GM21717 (cell line): ENCODE measurements around the gene XPOT.
"Not testable (repeated sequence)": the region's sequence is repeated elsewhere in the genome, so short reads cannot be mapped to it uniquely, and the experiment has no call there.

Experiments used
- ATAC-seq: cut with Tn5 transposase; IDR thresholded peaks from one replicate; pipeline ENCODE4 v1.9.1; 2021; ENCODE audit warnings: mild to moderate bottlenecking, moderate library complexity; ENCODE audit not compliant: unreplicated experiment

XPOT gene, protein sequence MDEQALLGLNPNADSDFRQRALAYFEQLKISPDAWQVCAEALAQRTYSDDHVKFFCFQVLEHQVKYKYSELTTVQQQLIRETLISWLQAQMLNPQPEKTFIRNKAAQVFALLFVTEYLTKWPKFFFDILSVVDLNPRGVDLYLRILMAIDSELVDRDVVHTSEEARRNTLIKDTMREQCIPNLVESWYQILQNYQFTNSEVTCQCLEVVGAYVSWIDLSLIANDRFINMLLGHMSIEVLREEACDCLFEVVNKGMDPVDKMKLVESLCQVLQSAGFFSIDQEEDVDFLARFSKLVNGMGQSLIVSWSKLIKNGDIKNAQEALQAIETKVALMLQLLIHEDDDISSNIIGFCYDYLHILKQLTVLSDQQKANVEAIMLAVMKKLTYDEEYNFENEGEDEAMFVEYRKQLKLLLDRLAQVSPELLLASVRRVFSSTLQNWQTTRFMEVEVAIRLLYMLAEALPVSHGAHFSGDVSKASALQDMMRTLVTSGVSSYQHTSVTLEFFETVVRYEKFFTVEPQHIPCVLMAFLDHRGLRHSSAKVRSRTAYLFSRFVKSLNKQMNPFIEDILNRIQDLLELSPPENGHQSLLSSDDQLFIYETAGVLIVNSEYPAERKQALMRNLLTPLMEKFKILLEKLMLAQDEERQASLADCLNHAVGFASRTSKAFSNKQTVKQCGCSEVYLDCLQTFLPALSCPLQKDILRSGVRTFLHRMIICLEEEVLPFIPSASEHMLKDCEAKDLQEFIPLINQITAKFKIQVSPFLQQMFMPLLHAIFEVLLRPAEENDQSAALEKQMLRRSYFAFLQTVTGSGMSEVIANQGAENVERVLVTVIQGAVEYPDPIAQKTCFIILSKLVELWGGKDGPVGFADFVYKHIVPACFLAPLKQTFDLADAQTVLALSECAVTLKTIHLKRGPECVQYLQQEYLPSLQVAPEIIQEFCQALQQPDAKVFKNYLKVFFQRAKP

DNA sequence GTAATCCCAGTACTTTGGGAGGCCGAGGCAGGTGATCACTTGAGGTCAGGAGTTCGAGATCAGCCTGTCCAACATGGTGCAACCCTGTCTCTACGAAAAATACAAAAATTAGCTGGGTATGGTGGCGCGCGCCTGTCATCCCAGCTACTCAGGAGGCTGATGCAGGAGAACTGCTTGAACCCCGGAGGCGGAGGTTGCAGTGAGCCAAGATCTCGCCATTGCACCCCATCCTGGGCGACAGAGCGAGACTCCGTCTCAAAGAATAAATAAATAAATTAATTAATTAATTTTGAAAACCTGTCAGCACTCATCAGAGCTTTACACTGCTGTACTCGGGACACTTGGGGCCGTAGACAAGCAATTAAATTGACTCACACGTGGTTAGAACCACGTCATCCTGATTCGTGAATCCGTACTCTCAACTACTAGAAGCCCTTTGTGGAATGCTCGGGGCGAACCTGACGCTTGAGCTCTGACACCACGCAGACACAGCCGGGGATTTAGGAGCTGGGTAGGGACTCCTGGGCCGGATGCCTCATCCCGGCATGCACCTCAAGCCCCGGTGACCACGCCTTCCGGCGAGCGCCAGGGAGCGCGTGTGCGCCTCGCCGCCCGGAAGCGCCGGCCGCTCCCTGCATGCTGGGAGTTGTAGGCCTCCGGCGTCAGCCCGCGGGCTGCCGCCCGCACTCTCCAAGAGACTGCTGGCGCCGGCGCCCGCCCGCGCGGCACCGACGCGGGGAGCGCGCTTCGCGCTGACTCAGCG is at the start of gene XPOT:
TSS of gene XPOT (plus strand) at position 686 of the 763 bp plus-strand sequence. CDS start 5,644 bp downstream, outside the sequence.
- peak; percentile 96 for ATAC-seq

DNA sequence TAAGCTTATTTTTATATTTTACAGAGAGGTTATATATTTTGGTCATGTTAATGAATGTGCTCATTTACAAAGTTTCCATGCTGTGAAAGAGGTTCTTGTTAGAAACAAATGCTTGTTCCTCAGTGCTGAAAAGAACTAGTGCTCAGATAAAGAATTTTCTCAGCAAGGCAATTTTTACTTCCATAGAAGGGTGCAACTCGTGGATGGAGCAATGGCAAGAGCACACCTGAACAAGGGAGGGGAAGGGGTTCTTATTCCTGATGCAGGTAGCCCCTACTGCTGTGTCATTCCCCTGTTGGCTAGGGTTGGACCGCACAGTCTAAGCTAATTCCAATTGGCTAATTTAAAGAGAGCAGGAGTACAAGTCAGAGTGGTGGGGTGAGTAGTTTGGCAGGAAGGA is 48.0 kb upstream of the XPOT start:
- ATAC-seq: not testable (repeated sequence)

DNA sequence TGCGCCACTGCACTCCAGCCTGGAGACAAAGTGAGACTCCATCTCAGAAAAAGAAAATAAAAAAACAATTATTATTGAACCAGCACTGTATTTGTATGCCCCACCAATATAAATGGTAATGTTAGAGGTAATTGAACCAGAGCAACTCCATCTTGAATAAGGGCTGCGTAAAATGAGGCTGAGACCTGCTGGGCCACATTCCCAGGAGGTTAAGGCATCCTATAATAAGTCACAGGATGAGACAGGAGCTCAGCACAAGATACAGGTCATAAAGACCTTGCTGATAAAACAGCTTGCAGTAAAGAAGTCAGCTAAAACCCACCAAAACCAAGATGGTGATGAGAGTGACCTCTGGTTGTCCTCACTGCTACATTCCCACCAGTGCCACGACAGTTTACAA is 43.0 kb upstream of the XPOT start:
- not testable (repeated sequence) for ATAC-seq

DNA sequence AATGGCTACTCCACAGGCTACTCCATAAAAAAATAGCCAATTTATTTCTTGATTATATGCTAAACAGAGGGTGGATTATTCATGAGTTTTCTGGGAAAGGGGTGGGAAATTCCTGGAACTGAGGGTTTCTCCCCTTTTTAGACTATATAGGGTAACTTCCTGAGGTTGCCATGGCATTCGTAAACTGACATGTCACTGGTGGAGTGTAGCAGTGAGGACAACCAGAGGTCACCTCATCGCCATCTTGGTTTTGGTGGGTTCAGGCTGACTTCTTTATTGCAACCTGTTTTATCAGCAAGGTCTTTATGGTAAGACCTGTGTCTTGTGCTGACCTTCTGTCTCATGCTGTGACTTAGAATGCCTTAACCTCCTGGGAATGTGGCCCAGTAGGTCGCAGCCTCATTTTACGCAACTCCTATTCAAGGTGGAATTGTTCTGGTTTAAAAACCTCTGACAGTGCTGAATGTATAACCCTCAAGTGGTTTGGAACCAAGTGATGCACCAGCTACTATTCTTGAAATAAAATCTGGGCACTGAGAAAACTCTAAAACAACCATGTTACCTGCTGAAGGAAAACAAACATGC is 41.4 kb upstream of the XPOT start:
- ATAC-seq: no peak

DNA sequence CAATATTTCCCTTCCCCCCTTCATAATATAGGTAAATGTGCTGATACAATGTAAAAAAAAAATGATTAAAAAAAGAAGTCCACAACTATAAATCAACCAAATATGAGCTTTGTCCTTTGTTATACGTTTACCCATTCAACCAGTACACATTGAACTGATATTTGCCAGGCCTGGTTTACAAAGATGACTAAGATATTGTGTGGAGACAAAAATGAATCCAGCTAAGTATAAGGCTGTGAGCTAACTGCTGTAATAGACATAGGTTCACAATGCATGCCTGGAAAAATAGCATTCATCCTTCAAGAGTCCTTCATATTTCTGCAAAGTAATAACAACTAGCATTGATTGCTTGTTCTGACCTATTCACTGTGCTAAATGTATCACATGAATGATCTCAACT is 20.5 kb upstream of the XPOT start:
- no peak for ATAC-seq

DNA sequence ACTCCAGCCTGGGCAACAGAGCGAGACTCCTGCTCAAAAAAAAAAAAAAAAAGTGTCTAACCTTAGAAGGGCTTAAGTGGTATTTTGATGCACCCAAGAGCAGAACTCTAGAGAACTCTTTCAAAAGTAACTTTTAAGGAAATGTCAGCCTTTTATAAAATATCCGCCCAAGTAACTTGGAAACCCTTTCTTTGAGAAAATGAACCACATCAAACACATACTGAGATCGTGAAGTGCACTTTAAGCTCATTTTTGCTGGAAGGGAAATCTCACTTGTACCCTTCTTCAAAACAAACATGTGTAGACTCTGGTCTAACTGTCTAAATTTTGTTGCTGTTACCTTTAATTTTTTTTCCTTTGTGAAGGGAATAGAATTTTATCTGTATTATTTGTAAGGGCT is 19.2 kb upstream of the XPOT start:
- ATAC-seq: no peak

DNA sequence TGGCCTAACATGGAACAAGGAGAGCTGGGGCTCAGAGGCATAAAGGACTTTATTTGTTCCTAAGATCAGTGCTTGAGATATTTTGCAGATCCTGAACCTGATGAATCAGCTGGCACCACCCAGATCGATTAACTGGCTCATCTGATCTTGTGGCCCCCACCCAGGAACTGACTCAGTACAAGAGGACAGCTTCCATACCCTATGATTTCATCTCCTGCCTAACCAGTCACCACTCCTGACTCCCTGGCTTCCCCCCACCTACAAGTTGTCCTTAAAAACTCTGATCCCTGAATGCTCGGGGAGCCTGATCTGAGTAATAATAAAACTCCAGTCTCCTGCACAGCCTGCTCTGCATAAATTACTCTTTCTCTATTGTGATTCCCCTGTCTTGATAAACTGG is 18.7 kb upstream of the XPOT start:
- no peak for ATAC-seq

DNA sequence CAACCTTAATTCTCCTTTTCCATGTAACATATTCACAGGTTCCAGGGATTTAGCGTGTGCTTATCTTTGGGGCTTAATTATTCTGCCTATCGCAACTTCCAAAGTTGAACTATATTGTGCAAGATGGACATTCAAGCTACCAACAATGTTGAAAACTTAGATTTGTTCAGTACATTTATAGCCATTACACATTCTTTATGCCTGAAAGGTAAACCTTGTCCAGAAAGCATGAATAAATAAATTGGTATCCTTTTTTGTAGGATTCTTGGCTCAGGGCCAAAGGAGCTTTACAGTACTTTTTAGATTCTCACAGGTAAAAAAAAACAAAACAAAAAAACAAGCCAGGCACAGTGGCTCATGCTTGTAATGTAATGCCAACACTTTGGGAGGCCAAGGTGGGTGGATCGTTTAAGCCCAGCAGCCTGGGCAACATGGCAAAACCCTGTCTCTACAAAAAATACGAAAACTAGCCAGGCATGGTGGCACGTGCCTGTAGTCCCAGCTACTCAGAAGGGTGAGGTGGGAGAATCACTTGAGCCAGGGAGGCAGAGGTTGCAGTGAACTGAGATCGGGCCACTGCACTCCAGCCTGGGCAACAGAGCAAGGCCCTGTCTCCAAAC is 16.9 kb upstream of the XPOT start:
- ATAC-seq: no peak

DNA sequence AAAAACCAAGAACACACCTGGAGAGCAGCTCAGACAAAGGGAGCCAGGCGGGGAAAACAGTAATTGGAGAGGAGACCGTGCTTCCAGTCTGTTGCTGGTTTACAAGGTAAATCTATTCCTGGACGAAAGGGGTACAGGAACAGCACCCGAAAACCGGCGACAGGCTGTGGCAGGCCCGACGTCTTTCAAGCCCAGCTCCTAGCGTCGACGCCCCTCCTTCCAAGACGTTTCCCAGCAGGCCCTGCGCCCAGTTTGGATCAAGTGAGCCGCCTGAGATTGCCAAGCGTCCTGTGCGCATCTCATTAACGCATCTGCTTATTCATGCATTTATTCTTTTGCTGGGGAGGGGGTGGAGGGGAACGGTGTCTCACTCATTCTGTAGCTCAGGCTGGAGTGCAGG is 15.0 kb upstream of the XPOT start:
- no peak for ATAC-seq

DNA sequence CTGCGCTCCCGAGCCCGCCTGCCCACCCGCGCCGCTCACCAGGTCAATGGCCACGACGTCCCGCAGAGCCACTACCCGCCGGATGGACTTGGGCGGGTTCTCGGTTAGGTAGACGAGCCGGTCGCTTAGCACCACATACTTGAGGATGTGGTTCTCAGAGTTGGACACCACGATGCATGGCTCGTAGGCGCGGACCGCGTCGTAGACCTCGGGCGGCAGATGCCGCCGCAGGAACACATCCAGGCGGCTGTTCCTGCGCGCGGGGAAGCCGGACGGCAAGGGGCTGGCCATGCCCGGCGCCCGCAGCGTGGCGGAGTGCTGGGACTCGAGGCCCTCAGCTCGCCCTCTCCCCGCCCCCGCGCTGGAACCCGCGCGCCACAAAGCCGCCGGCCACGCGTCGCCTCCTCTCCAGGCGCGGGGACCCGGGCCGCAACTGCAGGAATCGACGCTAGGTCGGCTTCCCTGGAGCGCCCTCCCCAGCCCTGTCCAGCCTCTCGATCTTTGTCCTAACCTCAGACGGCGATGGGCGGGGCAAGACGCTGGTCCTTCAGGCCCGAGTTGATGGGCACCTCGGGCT is 13.8 kb upstream of the XPOT start, which contains the start of gene C12orf56:
TSS of gene C12orf56 (minus strand) at position 484 of the 577 bp plus-strand sequence. CDS start at position 291, 193 bp downstream.
- no peak for ATAC-seq

DNA sequence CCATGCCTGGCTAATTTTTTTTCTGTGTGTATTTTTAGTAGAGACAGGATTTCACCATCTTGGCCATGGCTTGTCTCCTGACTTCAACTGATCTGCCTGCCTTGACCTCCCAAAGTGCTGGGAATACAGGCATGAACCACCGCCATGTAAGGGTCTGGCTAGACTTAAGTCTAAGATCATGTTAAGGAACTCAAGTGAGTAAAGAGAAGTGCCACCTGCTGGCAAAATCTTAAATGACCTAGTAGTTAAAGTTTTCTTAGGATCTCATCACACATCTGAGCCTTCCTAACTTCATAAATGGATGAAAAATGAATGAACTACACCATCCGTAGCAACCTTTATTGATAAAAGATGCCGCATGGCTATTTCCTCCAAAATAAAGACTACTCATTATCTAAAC is 12.0 kb upstream of the XPOT start:
- ATAC-seq: peak; percentile 74

DNA sequence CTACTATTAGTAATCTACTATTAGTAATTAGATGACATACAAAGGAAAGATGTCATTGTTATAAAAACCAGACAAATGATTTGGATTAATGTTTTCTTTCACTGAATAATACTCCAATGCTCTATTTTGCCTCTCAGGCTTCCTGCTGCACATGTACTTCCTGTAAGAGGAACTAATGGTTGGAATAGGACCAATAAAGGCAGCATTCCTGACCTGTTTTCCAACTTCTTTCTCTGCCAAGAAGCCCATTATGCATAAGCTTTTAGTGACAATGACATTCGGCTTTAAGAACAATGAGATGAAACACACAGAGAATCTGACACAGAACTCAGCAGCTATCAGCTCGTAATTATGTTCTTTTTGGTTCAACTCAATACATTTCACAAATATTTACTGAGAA is 8.5 kb upstream of the XPOT start:
- no peak for ATAC-seq

DNA sequence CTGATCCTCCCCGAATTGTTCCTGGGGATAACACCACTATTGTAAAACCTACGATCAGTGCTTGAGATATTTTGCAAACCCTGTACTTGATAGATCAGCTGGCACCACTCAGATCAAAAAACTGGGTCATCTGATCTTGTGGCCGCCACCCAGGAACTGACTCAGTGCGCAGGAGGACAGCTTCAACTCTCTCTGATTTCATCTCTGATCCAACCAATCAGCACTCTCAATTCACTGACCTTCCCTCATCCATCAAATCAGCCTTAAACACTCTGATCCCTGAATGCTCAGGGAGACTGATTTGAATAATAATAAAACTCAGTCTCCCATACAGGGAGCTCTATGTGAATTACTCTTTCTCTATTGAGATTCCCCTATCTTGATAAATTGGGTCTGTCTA is 4.2 kb upstream of the XPOT start:
- ATAC-seq: no peak

DNA sequence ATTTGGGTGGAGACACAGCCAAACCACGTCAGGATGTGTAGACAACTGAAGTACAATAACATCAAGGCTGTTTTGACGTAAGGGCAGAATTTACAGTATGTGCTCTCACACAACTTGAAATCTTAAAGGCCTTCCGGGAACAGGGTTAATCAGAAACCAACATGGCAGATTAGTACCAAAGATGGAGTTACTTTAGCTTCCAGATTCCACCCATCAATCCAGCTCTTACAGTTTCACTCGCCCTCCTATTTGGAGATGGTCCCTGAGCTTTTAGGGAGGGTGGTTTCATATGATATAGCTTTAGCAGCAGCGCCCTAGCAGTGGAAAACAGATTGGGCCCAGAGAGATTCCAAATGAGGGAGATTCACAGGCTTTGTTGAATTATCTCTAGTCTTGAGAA is 2.0 kb upstream of the XPOT start:
- ATAC-seq: no peak

DNA sequence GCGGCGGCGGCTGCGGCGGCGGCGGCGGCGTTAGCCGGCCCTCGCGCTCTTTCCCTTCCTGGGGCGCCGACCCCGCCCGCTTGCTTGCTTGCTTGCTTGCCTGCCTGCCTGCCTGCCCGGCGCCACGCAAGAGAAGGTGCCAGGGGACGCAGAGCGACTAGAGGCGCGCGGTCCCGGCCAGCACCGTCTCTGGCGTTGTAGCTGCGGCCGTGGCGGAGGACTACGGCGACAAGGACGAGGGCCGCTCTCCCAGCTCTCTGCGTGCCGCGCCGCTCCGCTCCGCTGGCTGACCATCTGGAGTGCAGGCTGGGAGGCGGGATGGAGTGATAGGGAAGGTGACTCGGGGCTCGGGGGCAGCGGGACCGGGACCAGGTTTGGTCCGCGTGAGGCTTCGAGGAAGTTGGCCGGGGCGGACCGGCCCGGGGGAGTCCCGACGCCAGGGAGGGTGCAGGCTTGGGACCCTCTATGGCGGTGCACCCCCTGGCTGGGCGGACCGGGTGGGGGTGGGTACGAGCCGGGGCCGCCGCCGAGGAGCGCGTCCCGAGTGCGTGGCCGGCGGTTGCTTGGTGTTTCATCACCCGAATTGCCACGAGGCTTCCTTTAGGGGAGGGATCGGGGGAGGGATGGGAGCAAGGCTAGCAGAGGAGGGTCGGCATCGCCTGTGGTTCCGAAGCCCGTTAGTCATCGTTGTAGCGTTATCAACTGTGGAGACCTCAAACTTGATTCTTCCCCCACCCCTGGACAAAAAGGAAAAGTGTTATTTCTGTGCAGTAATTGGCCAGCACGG is 471 bp downstream of the XPOT start:
- peak; percentile 32 for ATAC-seq

DNA sequence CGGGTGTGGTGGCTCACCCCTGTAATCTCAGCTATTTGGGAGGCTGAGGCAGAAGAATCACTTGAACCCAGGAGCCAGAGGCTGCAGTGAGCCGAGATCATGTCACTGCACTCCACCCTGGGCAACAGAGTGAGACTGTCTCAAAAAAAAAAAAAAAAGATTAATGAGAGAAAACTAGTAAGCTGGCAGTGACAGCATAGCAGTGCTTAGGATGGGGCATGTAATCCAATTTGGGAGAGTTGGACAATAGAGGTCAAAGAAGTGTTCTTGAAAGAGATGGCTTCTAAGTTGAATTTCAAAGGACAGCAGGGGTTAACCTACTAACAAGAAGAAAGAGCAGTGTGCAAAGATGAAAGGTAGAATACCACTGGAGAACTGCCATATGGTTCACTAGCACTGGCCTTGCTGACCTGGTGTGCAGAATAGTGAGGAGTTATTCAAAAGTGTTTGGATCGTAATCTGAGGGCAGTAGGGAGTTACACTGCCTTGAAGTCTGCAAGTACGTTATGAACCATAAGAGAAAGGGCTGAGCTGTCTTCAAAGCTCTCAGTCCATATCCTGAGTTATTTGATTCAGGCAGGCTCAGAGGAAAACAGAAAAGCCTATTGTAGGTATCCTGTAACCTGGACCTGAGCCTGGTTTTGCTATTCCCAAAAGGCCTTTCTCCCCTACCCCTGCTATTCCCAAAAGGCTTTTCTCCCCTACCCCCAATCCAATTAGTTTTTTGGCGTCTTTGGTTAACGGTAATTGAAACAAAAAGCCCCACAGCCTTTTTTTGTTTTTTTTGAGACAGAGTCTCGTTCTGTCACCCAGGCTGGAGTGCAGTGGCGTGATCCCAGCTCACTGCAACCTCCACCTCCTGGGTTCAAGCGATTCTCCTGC is 3.4 kb downstream of the XPOT start:
- no peak for ATAC-seq

DNA sequence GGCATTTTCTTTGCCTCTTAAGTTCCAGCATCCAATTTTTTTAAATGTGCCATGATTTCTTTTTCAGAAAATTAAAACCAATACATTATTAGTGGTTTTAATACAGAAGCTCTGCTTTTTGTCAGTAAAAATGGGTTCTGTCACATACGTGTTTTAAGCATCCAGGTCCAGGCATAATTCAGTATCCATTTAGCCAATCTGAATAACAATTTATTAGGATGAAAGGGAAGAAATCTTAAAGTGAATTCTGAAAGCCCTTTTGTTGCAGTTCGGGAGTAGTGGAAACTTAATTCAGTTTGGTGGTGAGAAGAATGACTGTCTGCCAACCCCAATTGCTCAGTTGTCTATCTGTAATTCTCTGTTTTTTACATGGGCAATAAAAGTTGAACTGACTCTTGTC is 7.2 kb downstream of the XPOT start:
- ATAC-seq: no peak

DNA sequence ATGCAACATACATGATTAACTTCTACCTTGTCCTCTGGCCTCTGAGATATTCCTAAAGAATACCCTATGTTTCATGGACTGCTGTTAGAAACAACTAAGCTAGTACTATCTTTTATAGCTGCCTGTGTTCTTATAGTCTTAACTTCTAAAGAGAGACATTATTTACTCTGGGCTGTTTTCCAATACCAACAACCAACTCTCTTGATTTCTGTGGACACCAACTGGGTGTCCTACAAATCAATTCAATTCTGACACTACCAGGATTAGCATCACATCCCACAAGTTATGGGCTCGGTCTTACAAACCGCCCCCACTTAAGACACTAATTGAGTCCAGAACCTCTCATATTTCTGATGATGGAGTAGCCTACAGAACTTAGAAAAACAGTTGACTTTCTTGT is 8.3 kb downstream of the XPOT start:
- no peak for ATAC-seq
